Keratinocyte (primary cell): Measurements from ENCODE around the gene KIAA1217. TPM values are rescaled to one million over a fixed set of nuclear protein-coding genes. Genes with fewer than 3 reads are reported as not detected.

ENCODE experiments used
- DNase-seq: peaks from one replicate; pipeline ENCODE4 v3.0.0-alpha.2; 2011; ENCODE audit warnings: low read depth, missing footprints, low spot score
- FAIRE-seq: peaks from 2 replicates; lab custom pipeline; 2011; peaks lifted over from hg19 to GRCh38; lab: Jason Lieb, UNC
- H2AFZ ChIP-seq: 2 replicates; pipeline ENCODE4 v1.6.0; 2012; ENCODE audit warnings: low read length, control low read depth, inconsistent platforms; ENCODE audit not compliant: control insufficient read depth
- H3K27ac ChIP-seq: 2 replicates; pipeline ENCODE4 v1.5.1; 2011; ENCODE audit warnings: low read length; ENCODE audit not compliant: control insufficient read depth, insufficient read depth
- H3K27me3 ChIP-seq: 3 replicates; pipeline ENCODE4 v1.6.0; 2011; ENCODE audit warnings: low read length; ENCODE audit not compliant: control insufficient read depth, insufficient read depth; ENCODE audit errors: extremely low read depth
- H3K36me3 ChIP-seq, 2 experiments: 2 replicates in 1 of 2; 3 replicates in 1 of 2; pipeline ENCODE4 v1.5.1; 2011; ENCODE audit warnings: low read length in 2 of 2, mild to moderate bottlenecking in 1 of 2; ENCODE audit not compliant: control insufficient read depth in 2 of 2, insufficient read depth in 2 of 2; ENCODE audit errors: extremely low read depth in 1 of 2
- H3K4me1 ChIP-seq: 3 replicates; pipeline ENCODE4 v1.5.1; 2011; ENCODE audit warnings: low read length; ENCODE audit not compliant: control insufficient read depth, insufficient read depth; ENCODE audit errors: extremely low read depth
- H3K4me2 ChIP-seq: 3 replicates; pipeline ENCODE4 v1.6.0; 2011; ENCODE audit warnings: low read depth, low read length; ENCODE audit not compliant: control insufficient read depth, insufficient read depth; ENCODE audit errors: extremely low read depth
- H3K4me3 ChIP-seq, 3 experiments: fragments of 200-600 bp in 1 of 3; sonication (generic) in 1 of 3; 2 replicates in 2 of 3; 3 replicates in 1 of 3; pipeline ENCODE4 v1.5.1; 2011 to 2016; ENCODE audit warnings: low read length in 3 of 3, mild to moderate bottlenecking in 3 of 3, control low read depth in 2 of 3, inconsistent platforms in 1 of 3, low read depth in 1 of 3, mixed read lengths in 1 of 3, mixed run types in 1 of 3, moderate library complexity in 1 of 3; ENCODE audit not compliant: control insufficient read depth in 2 of 3, insufficient read depth in 2 of 3; ENCODE audit errors: extremely low read depth in 1 of 3
- H3K79me2 ChIP-seq: 2 replicates; pipeline ENCODE4 v1.6.0; 2012; ENCODE audit warnings: low read length; ENCODE audit not compliant: control insufficient read depth, insufficient read depth
- H3K9ac ChIP-seq: 3 replicates; pipeline ENCODE4 v1.6.0; 2011; ENCODE audit warnings: low read length; ENCODE audit not compliant: control insufficient read depth, insufficient read depth; ENCODE audit errors: extremely low read depth
- H3K9me1 ChIP-seq: 3 replicates; pipeline ENCODE4 v1.6.0; 2011; ENCODE audit warnings: low read length; ENCODE audit not compliant: control insufficient read depth, insufficient read depth; ENCODE audit errors: extremely low read depth
- H3K9me3 ChIP-seq: 2 replicates; pipeline ENCODE4 v1.5.1; 2012; ENCODE audit warnings: low read depth, low read length; ENCODE audit not compliant: control insufficient read depth
- H4K20me1 ChIP-seq: 3 replicates; pipeline ENCODE4 v1.6.0; 2011; ENCODE audit warnings: low read length; ENCODE audit not compliant: control insufficient read depth, insufficient read depth; ENCODE audit errors: extremely low read depth
- CTCF ChIP-seq, 3 experiments: IDR thresholded peaks in 1 of 3; conservative IDR thresholded peaks in 1 of 3; optimal IDR thresholded peaks in 1 of 3; 2 replicates in 2 of 3; 3 replicates in 1 of 3; pipeline versions ENCODE3 to v1.5.1; 2011; ENCODE audit warnings: low read length in 3 of 3, mild to moderate bottlenecking in 3 of 3, moderate library complexity in 2 of 3, control low read depth in 1 of 3, inconsistent platforms in 1 of 3; ENCODE audit not compliant: insufficient read depth in 2 of 3; ENCODE audit errors: extremely low read depth in 1 of 3
- EZH2 ChIP-seq: IDR thresholded peaks from one replicate; pipeline ENCODE4 v1.6.1; 2012; ENCODE audit warnings: inconsistent platforms, mild to moderate bottlenecking, low read length, moderate library complexity
- dilution Hi-C: fragments of 300-500 bp; cut with MboI; formaldehyde crosslinking; loops from one replicate; pipeline ENCODE4 v1.7.0; 2020; ENCODE audit warnings: low sequenced_read_pairs; ENCODE audit not compliant: extremely low pct_ligation_motif_present
- polyA plus RNA-seq, 5 experiments: library from polyadenylated mRNA; depleted of rRNA in 3 of 5; stranded (reverse) in 3 of 5; stranded (forward) in 1 of 5; unstranded in 1 of 5; fragments of >200 nt; gene quantifications; 1 replicate in 1 of 5; 2 replicates in 3 of 5; 3 replicates in 1 of 5; pipeline versions ENCODE4 v1.2.1 to v1.2.3, GENCODE V29; 2011 to 2012; ENCODE audit warnings: missing spikeins in 2 of 5, low read depth in 1 of 5, low replicate concordance in 1 of 5

The KIAA1217 gene
- polyA plus RNA-seq, 1 donor (not counting 4 experiments of a cell fraction or from before 2014, with no cell fraction given): 10.4 TPM

GRCh38 chr10:24462291-24462813, 253.4 kb downstream of the KIAA1217 start:
- Histone ChIP-seq H3K4me1 (peaks cover 48% of the 10 kb centered on the region), H3K4me2 (no peak overlapping the region), H3K9me1 (no peaks in the 10 kb centered on the region), H3K27me3 (no peaks in the 10 kb centered on the region), H2AFZ (no peak overlapping the region), H3K79me2 (peaks cover 3% of the 10 kb centered on the region), H3K27ac (no peak overlapping the region), H3K4me3 (no peak overlapping the region), H3K9ac (no peak overlapping the region), H4K20me1 (no peaks in the 10 kb centered on the region), H3K36me3 (peaks cover 0 to 5% of the 10 kb centered on the region in 2 experiments), H3K9me3 (no peaks in the 10 kb centered on the region)
- DNase-seq: no peak
- dilution Hi-C loops: no loop called here
- TF ChIP-seq CTCF (optimal IDR thresholded peaks at IDR 0.05 in 1 of 3, IDR thresholded peaks at IDR 0.05 in 1 of 3, conservative IDR thresholded peaks at IDR 0.05 in 1 of 3; ENCODE audit: extremely low read depth in 1 of 3, insufficient read depth in 2 of 3, low read length in 3 of 3) (no peak), EZH2 (no peak)
- FAIRE-seq: no peak

- Histone ChIP-seq H3K4me2 (peak overlapping the region; percentile 95), H3K27me3 (no peaks in the 10 kb centered on the region), H3K79me2 (peaks cover 10% of the 10 kb centered on the region), H3K9me3 (no peaks in the 10 kb centered on the region), H3K9me1 (no peaks in the 10 kb centered on the region), H3K36me3 (peaks cover 0 to 5% of the 10 kb centered on the region in 2 experiments), H2AFZ (no peak overlapping the region), H3K4me3 (no peak overlapping the region), H3K27ac (peak overlapping the region; percentile 100), H4K20me1 (no peaks in the 10 kb centered on the region), H3K9ac (peak overlapping the region; percentile 29), H3K4me1 (peaks cover 45% of the 10 kb centered on the region)
- FAIRE-seq (peak; percentile 72), DNase-seq (no peak)
- TF ChIP-seq CTCF (optimal IDR thresholded peaks at IDR 0.05 in 1 of 3, IDR thresholded peaks at IDR 0.05 in 1 of 3, conservative IDR thresholded peaks at IDR 0.05 in 1 of 3; ENCODE audit: extremely low read depth in 1 of 3, insufficient read depth in 2 of 3, low read length in 3 of 3) (peak in 1 of 3 experiments; percentile 22), EZH2 (no peak)
- dilution Hi-C loops: no loop called here
Observed at GRCh38 chr10:24462889-24463552, 254.1 kb downstream of the KIAA1217 start.
